Stimulated activated CD8-positive, alpha-beta memory T cell treated with anti-CD3 and anti-CD28 coated beads, Interleukin-15, amount 100 ng/mL, for 48 hours (primary cell): Measurements from ENCODE around the gene KCNQ5.

Experiments
- DNase-seq, 2 donors: peaks; one replicate each; pipeline ENCODE4 v3.0.0-alpha.2; 2020; ENCODE audit warnings: low read depth in 2 of 2

The KCNQ5 gene

GRCh38 chr6:73000460-73000859 is 378.6 kb downstream of the KCNQ5 start:
- DNase-seq: no peak

- DNase-seq: no peak
These were observed 380.7 kb downstream of the KCNQ5 start for GRCh38 chr6:73002588-73002987.

GRCh38 chr6:73003302-73003701 is 381.4 kb downstream of the KCNQ5 start:
- DNase-seq: no peak

GRCh38 chr6:73004231-73004630 is 382.4 kb downstream of the KCNQ5 start:
- no peak for DNase-seq

- no peak for DNase-seq
These were observed 383.0 kb downstream of the KCNQ5 start for GRCh38 chr6:73004861-73005260.

- DNase-seq: no peak
These were observed 384.3 kb downstream of the KCNQ5 start for GRCh38 chr6:73006146-73006545.

GRCh38 chr6:73011945-73012344 is 390.1 kb downstream of the KCNQ5 start:
- DNase-seq: no peak

GRCh38 chr6:73017476-73017875 is 395.6 kb downstream of the KCNQ5 start:
- DNase-seq: no peak

GRCh38 chr6:73024598-73024997 is 402.7 kb downstream of the KCNQ5 start:
- DNase-seq: no peak

- DNase-seq: no peak
These were observed 405.8 kb downstream of the KCNQ5 start for GRCh38 chr6:73027691-73028090.

GRCh38 chr6:73028124-73028766 is 406.4 kb downstream of the KCNQ5 start:
- no peak for DNase-seq

- DNase-seq: no peak
These were observed 407.1 kb downstream of the KCNQ5 start for GRCh38 chr6:73028893-73029450.

GRCh38 chr6:73030257-73030656 is 408.4 kb downstream of the KCNQ5 start:
- DNase-seq: no peak

GRCh38 chr6:73030791-73031782 is 409.2 kb downstream of the KCNQ5 start:
- DNase-seq: no peak

- DNase-seq: no peak
These were observed 410.7 kb downstream of the KCNQ5 start for GRCh38 chr6:73032586-73032985.

GRCh38 chr6:73036689-73037088 is 414.8 kb downstream of the KCNQ5 start:
- DNase-seq: no peak

GRCh38 chr6:73041051-73041450 is 419.2 kb downstream of the KCNQ5 start:
- DNase-seq: no peak

- no peak for DNase-seq
These were observed 421.0 kb downstream of the KCNQ5 start for GRCh38 chr6:73042892-73043291.

GRCh38 chr6:73043446-73043845 is 421.6 kb downstream of the KCNQ5 start:
- DNase-seq: no peak

GRCh38 chr6:73045609-73046008 is 423.7 kb downstream of the KCNQ5 start:
- DNase-seq: no peak

GRCh38 chr6:73047801-73048200 is 425.9 kb downstream of the KCNQ5 start:
- DNase-seq: no peak

- DNase-seq: no peak
These were observed 428.2 kb downstream of the KCNQ5 start for GRCh38 chr6:73049971-73050594.
